Measurements from ENCODE around the gene BST2.

DNA sequence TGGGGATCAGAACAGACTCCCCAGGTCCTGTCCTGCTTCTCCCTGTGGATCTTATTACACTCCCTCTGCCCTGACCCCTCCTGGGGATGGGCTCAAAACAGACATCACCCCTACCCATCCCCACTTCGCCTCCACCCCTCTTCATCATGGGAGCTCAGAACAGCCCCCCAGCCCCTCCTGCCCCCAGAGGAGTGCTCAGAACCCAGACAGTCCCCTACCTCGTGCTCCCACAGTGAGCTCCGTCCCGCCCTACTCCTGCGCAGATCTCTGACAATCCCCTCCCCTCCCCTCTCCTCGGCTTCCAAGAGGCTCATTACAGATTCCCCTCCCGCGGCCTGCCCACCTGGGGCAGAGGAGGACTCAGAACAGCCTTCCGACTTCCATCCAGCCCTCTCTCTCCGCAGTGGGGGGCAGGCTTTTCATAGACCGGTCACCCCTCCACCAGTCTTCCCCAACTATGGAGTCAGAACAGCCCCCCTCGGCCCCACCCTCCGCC, 49.2 kb upstream of the BST2 start:
- TF ChIP-seq, protein P1, sequence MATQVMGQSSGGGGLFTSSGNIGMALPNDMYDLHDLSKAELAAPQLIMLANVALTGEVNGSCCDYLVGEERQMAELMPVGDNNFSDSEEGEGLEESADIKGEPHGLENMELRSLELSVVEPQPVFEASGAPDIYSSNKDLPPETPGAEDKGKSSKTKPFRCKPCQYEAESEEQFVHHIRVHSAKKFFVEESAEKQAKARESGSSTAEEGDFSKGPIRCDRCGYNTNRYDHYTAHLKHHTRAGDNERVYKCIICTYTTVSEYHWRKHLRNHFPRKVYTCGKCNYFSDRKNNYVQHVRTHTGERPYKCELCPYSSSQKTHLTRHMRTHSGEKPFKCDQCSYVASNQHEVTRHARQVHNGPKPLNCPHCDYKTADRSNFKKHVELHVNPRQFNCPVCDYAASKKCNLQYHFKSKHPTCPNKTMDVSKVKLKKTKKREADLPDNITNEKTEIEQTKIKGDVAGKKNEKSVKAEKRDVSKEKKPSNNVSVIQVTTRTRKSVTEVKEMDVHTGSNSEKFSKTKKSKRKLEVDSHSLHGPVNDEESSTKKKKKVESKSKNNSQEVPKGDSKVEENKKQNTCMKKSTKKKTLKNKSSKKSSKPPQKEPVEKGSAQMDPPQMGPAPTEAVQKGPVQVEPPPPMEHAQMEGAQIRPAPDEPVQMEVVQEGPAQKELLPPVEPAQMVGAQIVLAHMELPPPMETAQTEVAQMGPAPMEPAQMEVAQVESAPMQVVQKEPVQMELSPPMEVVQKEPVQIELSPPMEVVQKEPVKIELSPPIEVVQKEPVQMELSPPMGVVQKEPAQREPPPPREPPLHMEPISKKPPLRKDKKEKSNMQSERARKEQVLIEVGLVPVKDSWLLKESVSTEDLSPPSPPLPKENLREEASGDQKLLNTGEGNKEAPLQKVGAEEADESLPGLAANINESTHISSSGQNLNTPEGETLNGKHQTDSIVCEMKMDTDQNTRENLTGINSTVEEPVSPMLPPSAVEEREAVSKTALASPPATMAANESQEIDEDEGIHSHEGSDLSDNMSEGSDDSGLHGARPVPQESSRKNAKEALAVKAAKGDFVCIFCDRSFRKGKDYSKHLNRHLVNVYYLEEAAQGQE (IDR thresholded peaks at IDR 0.05; ENCODE audit: low read depth), result no peak
- no peak for TF ChIP-seq YY1 (IDR thresholded peaks at IDR 0.05; ENCODE audit: low read depth)
- no peak for TF ChIP-seq NFIC (IDR thresholded peaks at IDR 0.05)
- TF ChIP-seq TAF1 (IDR thresholded peaks at IDR 0.05; ENCODE audit: low read depth), result no peak
- no peak for TF ChIP-seq EGR1 (IDR thresholded peaks at IDR 0.05)
- TF ChIP-seq FOXM1 (IDR thresholded peaks at IDR 0.05; ENCODE audit: borderline replicate concordance, low read depth), result no peak
- TF ChIP-seq, protein P2, sequence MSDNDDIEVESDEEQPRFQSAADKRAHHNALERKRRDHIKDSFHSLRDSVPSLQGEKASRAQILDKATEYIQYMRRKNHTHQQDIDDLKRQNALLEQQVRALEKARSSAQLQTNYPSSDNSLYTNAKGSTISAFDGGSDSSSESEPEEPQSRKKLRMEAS (IDR thresholded peaks at IDR 0.05), result no peak
- no peak for TF ChIP-seq CEBPB (IDR thresholded peaks at IDR 0.05)
- no peak for TF ChIP-seq CREB1 (IDR thresholded peaks at IDR 0.05; ENCODE audit: low read depth)
